Sigmoid colon (tissue), 4 donors: ENCODE measurements around the gene KDM3B.

Experiments
- EP300 ChIP-seq, 4 donors: sonication (generic); formaldehyde crosslinking; IDR thresholded peaks; one replicate each; pipeline ENCODE4 v1.6.1; 2017; ENCODE audit warnings: antibody characterized with exemption in 4 of 4
- POLR2A ChIP-seq, 2 donors: fragments of 450-650 bp; IDR thresholded peaks; one replicate each; pipeline ENCODE4 v1.6.1; 2016; ENCODE audit warnings: antibody characterized with exemption in 2 of 2, mild to moderate bottlenecking in 2 of 2, moderate library complexity in 2 of 2
- POLR2AphosphoS5 ChIP-seq, 4 donors: sonication (generic); formaldehyde crosslinking; IDR thresholded peaks; one replicate each; pipeline ENCODE4 v1.6.1; 2017; ENCODE audit warnings: antibody characterized with exemption in 4 of 4
- TF ChIP-seq, protein P1 (sequence below), 4 experiments: fragments of 450-650 bp in 3 of 4; fragments of 200-600 bp in 1 of 4; IDR thresholded peaks; one replicate each; pipeline ENCODE4 v1.5.1; 2016 to 2019; ENCODE audit warnings: antibody characterized with exemption in 4 of 4, mild to moderate bottlenecking in 3 of 4, moderate library complexity in 2 of 4

DNA sequence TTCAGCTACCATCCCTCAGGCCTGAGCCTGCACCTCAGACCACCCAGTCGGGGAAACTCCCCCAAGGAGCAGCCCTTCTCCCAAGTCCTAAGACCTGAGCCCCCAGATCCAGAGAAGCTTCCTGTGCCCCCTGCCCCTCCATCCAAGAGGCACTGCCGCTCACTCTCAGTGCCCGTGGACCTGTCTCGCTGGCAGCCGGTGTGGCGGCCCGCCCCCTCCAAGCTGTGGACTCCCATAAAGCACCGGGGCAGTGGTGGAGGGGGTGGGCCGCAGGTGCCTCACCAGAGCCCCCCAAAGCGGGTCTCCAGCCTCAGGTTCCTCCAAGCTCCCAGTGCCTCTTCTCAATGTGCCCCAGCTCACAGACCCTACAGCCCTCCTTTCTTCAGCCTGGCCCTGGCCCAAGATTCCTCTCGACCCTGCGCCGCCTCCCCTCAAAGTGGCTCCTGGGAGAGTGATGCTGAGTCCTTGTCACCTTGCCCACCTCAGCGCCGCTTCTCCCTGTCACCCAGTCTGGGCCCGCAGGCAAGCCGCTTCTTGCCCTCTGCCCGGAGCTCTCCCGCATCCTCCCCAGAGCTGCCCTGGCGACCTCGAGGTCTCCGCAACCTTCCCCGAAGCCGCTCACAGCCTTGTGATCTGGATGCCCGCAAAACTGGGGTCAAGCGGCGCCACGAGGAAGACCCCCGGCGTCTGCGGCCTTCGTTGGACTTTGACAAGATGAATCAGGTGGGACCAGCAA is 7.4 kb upstream of the KDM3B start:
- TF ChIP-seq, protein P1, sequence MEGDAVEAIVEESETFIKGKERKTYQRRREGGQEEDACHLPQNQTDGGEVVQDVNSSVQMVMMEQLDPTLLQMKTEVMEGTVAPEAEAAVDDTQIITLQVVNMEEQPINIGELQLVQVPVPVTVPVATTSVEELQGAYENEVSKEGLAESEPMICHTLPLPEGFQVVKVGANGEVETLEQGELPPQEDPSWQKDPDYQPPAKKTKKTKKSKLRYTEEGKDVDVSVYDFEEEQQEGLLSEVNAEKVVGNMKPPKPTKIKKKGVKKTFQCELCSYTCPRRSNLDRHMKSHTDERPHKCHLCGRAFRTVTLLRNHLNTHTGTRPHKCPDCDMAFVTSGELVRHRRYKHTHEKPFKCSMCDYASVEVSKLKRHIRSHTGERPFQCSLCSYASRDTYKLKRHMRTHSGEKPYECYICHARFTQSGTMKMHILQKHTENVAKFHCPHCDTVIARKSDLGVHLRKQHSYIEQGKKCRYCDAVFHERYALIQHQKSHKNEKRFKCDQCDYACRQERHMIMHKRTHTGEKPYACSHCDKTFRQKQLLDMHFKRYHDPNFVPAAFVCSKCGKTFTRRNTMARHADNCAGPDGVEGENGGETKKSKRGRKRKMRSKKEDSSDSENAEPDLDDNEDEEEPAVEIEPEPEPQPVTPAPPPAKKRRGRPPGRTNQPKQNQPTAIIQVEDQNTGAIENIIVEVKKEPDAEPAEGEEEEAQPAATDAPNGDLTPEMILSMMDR (IDR thresholded peaks at IDR 0.05): no peak
- TF ChIP-seq EP300 (IDR thresholded peaks at IDR 0.05) (no peak), POLR2AphosphoS5 (IDR thresholded peaks at IDR 0.05) (no peak), POLR2A (IDR thresholded peaks at IDR 0.05) (no peak)
